ENCODE results near the gene FDX1.

FDX1 gene

DNA sequence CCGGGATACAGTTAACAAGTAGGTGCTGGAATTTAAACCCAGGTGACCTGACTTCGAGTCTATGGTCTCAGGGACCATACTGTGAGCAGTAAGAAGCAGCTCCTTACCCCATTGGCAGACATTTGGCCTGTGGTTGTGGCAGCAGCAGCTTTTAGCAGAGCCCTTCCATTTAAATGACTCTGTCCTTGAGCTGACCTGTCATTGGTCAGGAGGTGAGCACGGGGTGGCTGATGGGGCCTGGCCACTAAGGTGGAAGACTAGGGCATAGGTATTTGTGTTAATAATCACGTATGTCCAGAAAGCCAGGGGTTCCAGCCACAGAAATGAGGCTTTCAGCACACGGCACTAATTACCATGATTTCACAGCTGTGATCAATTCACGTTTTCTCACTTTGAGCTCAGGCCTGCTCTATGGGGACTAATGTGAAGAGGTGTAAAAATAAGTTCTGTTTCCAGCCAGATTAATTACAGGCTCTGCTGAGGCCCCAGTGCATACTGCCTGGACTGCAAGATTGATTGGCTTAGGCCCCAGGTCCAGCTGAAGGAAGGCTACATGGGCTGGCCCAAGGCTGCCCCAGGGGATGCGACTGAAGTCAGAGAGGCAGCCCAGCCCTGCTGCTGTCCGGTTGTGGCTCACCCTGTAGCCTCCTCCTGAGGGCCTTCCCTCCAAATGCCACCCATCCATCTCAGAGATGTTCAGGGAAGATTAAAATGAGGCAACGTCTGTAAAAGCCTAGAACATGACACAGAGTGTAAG, 76.0 kb downstream of the FDX1 start:
- DNase-seq (ENCODE audit: extremely low read depth in 1 of 2, low read depth in 1 of 2): no peak

DNA sequence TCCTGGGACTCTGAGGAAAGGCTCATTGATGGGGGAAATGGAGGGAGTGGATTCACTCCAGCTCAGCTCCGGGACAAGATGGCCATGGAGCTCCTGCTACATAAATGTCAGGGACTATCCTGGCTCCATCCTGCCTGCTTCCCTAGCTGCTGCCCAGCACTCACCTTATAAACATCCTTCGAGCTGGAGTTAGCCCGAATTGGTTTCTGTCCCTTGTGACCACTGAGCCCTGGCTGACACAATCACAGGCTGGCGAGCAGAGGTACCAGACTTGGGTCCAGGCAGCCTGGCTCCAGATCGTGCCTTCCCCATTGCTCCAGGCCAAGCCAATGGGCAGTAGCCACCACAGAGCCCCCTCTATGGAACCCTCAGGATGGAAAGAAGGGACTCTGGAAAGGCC, 77.6 kb downstream of the FDX1 start:
- DNase-seq (ENCODE audit: extremely low read depth in 1 of 2, low read depth in 1 of 2): no peak

- DNase-seq (ENCODE audit: extremely low read depth in 1 of 2, low read depth in 1 of 2): no peak
Observed at GRCh38 chr11:110508786-110509185, 79.0 kb downstream of the FDX1 start.

GRCh38 chr11:110509472-110509871, 79.7 kb downstream of the FDX1 start:
- no peak for DNase-seq (ENCODE audit: extremely low read depth in 1 of 2, low read depth in 1 of 2)

DNA sequence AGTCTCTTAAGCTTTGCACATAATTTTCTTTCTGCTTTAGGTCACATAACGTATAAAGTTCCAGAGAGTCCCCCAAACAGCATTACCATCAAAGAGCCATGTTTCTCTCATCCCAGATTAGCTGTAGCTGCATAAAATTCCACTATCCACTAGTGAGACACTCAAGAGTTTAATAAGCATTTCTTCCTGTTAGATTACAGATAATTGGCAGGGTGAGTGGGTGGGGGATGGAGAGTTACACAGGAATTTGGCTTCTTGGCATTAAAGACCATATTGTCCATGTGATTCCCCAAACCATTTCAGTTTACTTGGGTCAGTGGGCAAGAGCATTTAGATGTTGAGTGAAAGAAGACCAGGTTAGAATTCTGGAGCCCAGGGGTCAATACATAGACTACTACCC, 82.3 kb downstream of the FDX1 start:
- no peak for DNase-seq (ENCODE audit: extremely low read depth in 1 of 2, low read depth in 1 of 2)

DNA sequence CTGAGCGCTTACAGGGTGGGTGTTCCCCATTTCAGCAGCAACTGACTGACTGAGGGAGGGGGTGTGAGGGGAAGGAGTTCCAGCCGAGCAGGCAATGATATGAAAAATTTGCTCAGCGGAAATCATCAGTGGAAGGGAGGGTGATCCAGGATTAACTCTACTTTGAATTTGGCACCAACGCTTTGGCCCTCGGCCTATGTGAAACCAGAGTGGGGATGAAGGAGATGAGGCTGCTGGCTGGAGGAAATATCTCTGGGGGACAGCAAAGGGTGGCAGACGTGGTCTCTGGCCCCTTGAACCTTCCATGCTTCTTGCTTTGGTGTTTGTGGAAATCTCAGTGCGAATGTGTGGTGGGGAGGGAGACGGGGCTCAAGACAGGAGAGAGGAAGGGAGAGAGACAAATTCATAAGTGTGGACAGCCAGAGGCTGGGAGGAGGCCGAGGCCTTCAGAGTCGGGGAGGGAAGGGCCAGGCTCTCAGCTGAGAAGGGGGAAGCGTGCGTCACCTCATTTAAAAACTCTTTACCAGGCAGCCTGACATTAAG, 83.6 kb downstream of the FDX1 start:
- DNase-seq (ENCODE audit: extremely low read depth in 1 of 2, low read depth in 1 of 2): no peak

DNA sequence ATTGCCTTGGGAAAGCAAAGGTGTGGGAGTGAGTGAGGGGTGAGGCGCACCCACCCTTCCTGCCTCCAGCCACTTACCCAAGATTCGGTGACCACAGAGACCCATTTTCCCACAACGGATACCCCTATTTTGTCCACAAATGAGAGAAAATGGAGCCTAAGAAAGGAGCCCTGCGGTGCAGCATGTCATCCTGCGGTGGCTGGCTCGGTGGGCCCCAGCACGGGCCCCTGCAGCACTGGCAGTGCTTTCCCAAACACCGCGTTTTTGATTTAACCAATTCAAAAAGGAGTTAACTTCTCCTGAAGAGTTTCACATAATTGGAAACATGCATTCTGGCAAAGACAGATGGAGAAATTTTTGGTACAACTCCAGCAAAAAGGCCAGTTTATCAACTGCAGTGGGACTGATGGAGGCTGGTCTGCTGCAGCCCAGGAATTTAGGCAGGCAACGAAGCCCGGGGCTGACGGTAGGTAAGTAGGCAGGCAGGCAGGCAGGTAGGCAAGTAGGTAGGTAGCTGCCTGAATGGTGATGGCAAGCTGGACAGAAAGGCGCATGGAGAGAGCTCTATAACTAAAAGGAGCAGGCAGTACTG, 84.2 kb downstream of the FDX1 start:
- no peak for DNase-seq (ENCODE audit: extremely low read depth in 1 of 2, low read depth in 1 of 2)

Measured in stimulated activated CD8-positive, alpha-beta memory T cell treated with anti-CD3 and anti-CD28 coated beads, Interleukin-7, amount 100 ng/mL, for 48 hours (primary cell).